ENCODE data around the gene EREG.
"Not testable (repeated sequence)": the region's sequence is repeated elsewhere in the genome, so short reads cannot be mapped to it uniquely, and the experiment has no call there.

Gene EREG

GRCh38 chr4:74391890-74392475 lies 27.0 kb downstream of the EREG start:
- no peak for DNase-seq

- DNase-seq, result no peak
These were observed 29.7 kb downstream of the EREG start for GRCh38 chr4:74394476-74395136.

- DNase-seq, result no peak
These were observed 30.7 kb downstream of the EREG start for GRCh38 chr4:74395633-74396032.

GRCh38 chr4:74397748-74398426 lies 32.9 kb downstream of the EREG start:
- peak in 1 of 2 donors; percentile 25 for DNase-seq

GRCh38 chr4:74398894-74399589 lies 34.1 kb downstream of the EREG start:
- DNase-seq, result not testable (repeated sequence)

GRCh38 chr4:74400395-74400794 lies 35.5 kb downstream of the EREG start:
- DNase-seq, result no peak

GRCh38 chr4:74402692-74403456 lies 37.9 kb downstream of the EREG start:
- DNase-seq, result no peak

- no peak for DNase-seq
These were observed 42.9 kb downstream of the EREG start for GRCh38 chr4:74407891-74408290.

GRCh38 chr4:74408639-74409038 lies 43.7 kb downstream of the EREG start:
- no peak for DNase-seq

GRCh38 chr4:74410272-74410671 lies 45.3 kb downstream of the EREG start:
- DNase-seq, result no peak

- no peak for DNase-seq
These were observed 47.3 kb downstream of the EREG start for GRCh38 chr4:74412225-74412624.

GRCh38 chr4:74413265-74413664 lies 48.3 kb downstream of the EREG start:
- DNase-seq, result no peak

GRCh38 chr4:74414149-74414809 lies 49.3 kb downstream of the EREG start:
- DNase-seq, result no peak

GRCh38 chr4:74415602-74416300 lies 50.8 kb downstream of the EREG start:
- no peak for DNase-seq

- DNase-seq, result no peak
These were observed 53.2 kb downstream of the EREG start for GRCh38 chr4:74418063-74418670.

GRCh38 chr4:74420863-74421262 lies 55.9 kb downstream of the EREG start:
- DNase-seq, result no peak

GRCh38 chr4:74423104-74423503 lies 58.2 kb downstream of the EREG start:
- no peak for DNase-seq

GRCh38 chr4:74424111-74424510 lies 59.2 kb downstream of the EREG start:
- no peak for DNase-seq

GRCh38 chr4:74426101-74426500 lies 61.2 kb downstream of the EREG start:
- no peak for DNase-seq

- DNase-seq, result no peak
These were observed 63.3 kb downstream of the EREG start for GRCh38 chr4:74428276-74428675.

GRCh38 chr4:74431113-74431826 lies 66.3 kb downstream of the EREG start:
- DNase-seq, result no peak
